ENCODE results near the gene HIPK4. TPM values are rescaled to one million over a fixed set of nuclear protein-coding genes. Genes with fewer than 3 reads are reported as not detected.
"Not testable (repeated sequence)": the region's sequence is repeated elsewhere in the genome, so short reads cannot be mapped to it uniquely, and the experiment has no call there.

Gene HIPK4, protein sequence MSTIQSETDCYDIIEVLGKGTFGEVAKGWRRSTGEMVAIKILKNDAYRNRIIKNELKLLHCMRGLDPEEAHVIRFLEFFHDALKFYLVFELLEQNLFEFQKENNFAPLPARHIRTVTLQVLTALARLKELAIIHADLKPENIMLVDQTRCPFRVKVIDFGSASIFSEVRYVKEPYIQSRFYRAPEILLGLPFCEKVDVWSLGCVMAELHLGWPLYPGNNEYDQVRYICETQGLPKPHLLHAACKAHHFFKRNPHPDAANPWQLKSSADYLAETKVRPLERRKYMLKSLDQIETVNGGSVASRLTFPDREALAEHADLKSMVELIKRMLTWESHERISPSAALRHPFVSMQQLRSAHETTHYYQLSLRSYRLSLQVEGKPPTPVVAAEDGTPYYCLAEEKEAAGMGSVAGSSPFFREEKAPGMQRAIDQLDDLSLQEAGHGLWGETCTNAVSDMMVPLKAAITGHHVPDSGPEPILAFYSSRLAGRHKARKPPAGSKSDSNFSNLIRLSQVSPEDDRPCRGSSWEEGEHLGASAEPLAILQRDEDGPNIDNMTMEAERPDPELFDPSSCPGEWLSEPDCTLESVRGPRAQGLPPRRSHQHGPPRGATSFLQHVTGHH
- 0.20 TPM for polyA plus RNA-seq (2013, experiment 1 of 2)
- polyA plus RNA-seq (2013, experiment 2 of 2) = 0.25 TPM

DNA sequence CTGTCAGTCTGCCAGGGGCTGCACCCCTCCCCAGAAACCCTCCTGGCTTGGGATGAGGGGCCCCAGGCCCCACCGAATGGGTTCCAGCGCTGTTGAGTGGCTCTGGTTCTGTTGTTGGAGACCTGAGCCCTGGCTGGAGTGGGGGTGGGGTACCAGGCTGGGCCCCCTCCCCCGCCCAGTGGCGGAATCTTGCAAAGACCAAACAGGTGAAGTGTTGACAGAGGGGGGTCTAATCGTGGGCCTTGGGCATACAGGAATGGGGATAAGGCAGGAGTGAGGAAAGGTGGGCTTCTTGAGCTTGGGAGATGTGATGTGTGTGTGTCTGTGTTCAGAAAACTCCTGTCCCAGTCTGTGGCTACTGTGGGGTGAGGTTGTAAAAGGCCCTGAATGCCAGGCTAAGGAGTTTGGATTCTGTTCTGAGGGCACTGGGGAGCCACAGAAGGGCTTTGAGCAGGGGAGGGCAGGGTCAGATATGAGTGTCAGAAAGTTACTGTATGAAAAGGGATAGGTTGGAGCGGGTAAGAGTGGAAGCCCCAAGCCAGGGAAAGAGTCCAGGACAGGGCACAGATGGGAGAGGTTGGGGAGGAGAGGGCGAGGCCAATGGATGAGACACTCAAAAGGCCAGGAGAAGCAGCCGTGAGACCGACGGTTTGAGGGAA, at the start of gene HIPK4:
Gene HIPK4, minus strand, starts transcription at position 98 of the 659 bp plus-strand sequence. CDS start 279 bp downstream, outside the sequence.
- Histone ChIP-seq H3K4me3 (ENCODE audit: low read length) (no peak within 1 kb of the TSS), H3K36me3 (ENCODE audit: insufficient read depth, low read length) (no peaks in the 10 kb centered on the region), H3K27ac (ENCODE audit: low read depth, low read length) (no peak within 1 kb of the TSS), H3K27me3 (ENCODE audit: insufficient read depth, low read length) (no peaks in the 10 kb centered on the region), H3K9ac (ENCODE audit: low read depth, low read length) (no peak within 1 kb of the TSS), H3K9me3 (ENCODE audit: insufficient read depth, low read depth, low read length) (no peaks in the 10 kb centered on the region), H3K4me1 (ENCODE audit: insufficient read depth, low read length) (no peaks in the 10 kb centered on the region; the same call in 1 of the 2 replicates)
- 82% methylated on average over 10 of the region's 10 CpGs for WGBS

DNA sequence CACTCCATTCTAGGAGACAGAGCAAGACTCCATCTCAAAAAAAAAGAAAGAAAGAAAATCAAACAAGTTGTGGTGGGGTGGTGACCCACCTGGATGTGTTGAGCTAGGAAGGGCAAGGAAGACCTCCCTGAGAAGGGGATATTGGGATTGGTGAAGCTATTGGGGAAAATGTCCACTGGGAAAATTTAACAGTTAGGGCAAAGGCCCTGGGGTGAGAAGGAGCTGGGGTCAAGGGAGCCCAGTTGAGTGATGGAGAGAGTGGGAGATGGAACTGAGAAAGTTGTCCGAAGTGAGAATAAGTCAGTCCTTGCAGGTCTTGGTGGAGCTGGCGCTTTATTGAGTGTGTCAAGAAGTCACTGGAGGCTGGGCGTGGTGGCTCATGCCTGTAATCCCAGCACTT, 48.3 kb upstream of the HIPK4 start:
- Histone ChIP-seq H3K9me3 (ENCODE audit: insufficient read depth, low read depth, low read length) (no peaks in the 10 kb centered on the region), H3K27ac (ENCODE audit: low read depth, low read length) (no peak overlapping the region), H3K4me3 (ENCODE audit: low read length) (no peak overlapping the region), H3K9ac (ENCODE audit: low read depth, low read length) (no peak overlapping the region), H3K27me3 (ENCODE audit: insufficient read depth, low read length) (no peaks in the 10 kb centered on the region), H3K4me1 (ENCODE audit: insufficient read depth, low read length) (peaks cover 13% of the 10 kb centered on the region), H3K36me3 (ENCODE audit: insufficient read depth, low read length) (peaks cover 26% of the 10 kb centered on the region)
- 94% methylated on average over 3 of the region's 3 CpGs for WGBS

DNA sequence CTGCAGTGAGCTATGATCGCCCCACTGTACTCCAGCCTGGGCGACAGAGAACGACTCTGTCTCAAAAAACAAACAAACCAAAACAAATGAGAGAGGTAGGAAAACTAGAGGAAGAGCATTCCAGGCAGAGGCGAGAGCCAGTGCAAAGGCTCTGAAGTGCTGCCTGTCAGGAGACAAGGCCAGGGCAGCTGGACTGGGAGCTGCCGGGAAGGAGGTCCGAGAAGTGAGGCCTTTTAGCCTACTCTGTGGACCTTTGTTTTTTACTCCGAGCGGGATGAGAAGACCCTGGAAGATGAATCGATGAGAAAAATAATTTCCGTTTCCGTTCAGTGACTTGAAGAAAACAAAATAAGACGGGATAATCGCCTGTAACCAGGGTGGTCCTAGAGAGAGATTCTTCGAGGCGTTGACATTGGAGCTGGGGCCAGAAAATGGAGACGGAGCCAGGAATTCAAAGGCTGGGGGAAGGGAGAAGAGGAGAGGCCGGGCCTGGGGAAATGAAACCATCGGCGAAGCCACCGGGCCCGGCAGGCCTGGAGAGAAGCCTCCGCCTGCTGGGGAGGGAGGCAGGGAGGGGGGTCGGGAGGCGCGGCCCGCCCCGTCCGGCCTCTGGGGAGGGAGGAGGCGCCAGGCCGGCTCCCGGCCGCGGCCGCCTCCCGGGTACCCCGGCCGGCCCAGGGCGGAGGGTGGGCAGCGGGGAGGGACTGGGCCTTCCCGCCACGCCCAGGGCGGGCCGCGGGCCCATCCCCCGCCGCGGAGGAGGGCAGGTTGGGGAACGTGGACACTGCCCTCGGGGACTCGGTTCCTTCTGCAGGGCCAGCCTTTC, 43.6 kb upstream of the HIPK4 start:
- Histone ChIP-seq H3K4me3 (ENCODE audit: low read length) (peak overlapping the region; percentile 58), H3K27ac (ENCODE audit: low read depth, low read length) (peak overlapping the region; percentile 95), H3K9me3 (ENCODE audit: insufficient read depth, low read depth, low read length) (no peaks in the 10 kb centered on the region), H3K27me3 (ENCODE audit: insufficient read depth, low read length) (no peaks in the 10 kb centered on the region), H3K36me3 (ENCODE audit: insufficient read depth, low read length) (no peaks in the 10 kb centered on the region), H3K9ac (ENCODE audit: low read depth, low read length) (peak overlapping the region; percentile 86), H3K4me1 (ENCODE audit: insufficient read depth, low read length) (peaks cover 14% of the 10 kb centered on the region)
- 4% methylated on average over 48 of the region's 50 CpGs for WGBS

DNA sequence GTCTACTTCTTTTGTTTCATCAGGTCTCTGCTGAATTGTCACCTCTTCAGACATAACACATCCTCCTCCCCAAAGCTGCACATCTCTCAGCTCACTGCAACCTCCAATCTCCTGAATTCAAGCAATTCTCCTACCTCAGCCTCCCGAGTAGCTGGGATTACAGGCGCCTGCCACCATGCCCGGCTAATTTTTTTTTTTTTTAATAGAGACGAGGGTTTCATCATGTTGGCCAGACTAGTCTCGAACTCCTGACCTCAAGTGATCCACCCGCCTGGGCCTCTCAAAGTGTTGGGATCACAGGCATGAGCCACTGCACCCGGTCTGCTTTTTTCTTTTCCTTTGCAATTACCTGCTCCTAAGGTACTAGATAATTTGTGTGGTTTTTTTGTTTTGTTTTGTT, 42.8 kb upstream of the HIPK4 start:
- peaks cover 14% of the 10 kb centered on the region for H3K4me1 ChIP-seq (ENCODE audit: insufficient read depth, low read length)
- H3K27me3 ChIP-seq (ENCODE audit: insufficient read depth, low read length); H3K36me3 ChIP-seq (ENCODE audit: insufficient read depth, low read length); H3K9me3 ChIP-seq (ENCODE audit: insufficient read depth, low read depth, low read length); H3K4me3 ChIP-seq (ENCODE audit: low read length): not testable (repeated sequence)
- 0 out of 2 replicates have a peak overlapping the region, but pooled peaks have one; percentile 86 for H3K9ac ChIP-seq (ENCODE audit: low read depth, low read length)
- H3K27ac ChIP-seq (ENCODE audit: low read depth, low read length) = peak overlapping the region; percentile 95; the same call in 1 of the 2 replicates
- 87% methylated on average over 7 of the region's 7 CpGs for WGBS

DNA sequence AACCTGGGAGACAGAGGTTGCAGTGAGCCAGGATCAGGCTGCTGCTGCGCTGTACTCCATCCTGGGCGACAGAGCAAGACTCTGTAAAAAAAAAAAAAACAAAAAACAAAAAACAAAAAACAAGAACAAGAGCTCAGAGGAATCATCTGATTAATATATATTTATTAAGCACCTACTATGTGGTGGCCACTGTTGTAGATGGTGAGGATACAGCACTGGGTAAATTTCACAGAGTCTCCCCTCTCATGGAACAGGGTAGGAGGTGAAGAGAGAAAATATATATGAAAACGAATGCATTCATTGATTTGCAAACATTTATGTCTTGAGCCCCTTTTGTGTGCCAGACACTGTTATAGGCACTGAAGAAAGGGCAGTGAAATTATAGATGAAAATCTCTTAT, 41.7 kb upstream of the HIPK4 start:
- Histone ChIP-seq H3K9me3 (ENCODE audit: insufficient read depth, low read depth, low read length) (no peaks in the 10 kb centered on the region), H3K4me1 (ENCODE audit: insufficient read depth, low read length) (peaks cover 14% of the 10 kb centered on the region)

DNA sequence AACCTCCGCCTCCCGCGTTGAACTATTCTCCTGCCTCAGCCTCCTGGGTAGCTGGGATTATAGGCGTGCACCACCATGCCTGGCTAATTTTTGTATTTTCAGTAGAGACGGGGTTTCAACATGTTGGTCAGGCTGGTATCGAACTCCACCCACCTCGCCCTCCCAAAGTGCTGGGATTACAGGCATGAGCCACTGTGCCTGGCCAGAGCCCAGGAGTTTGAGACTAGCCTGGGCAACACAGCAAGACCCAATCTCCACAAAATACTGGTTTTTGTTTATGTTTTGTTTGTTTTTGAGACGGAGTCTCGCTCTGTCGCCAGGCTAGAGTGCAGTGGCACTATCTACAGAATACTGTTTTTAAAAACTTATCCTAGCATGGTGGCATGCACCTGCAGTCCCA, 40.3 kb upstream of the HIPK4 start:
- H3K9me3 ChIP-seq (ENCODE audit: insufficient read depth, low read depth, low read length); H3K27ac ChIP-seq (ENCODE audit: low read depth, low read length); H3K4me3 ChIP-seq (ENCODE audit: low read length); H3K36me3 ChIP-seq (ENCODE audit: insufficient read depth, low read length); H3K27me3 ChIP-seq (ENCODE audit: insufficient read depth, low read length); H3K9ac ChIP-seq (ENCODE audit: low read depth, low read length): not testable (repeated sequence)
- H3K4me1 ChIP-seq (ENCODE audit: insufficient read depth, low read length) = peaks cover 14% of the 10 kb centered on the region
- WGBS = 94% methylated on average over 10 of the region's 10 CpGs

More for the DNA sequence above, 41.7 kb upstream of the HIPK4 start:
- H3K9ac ChIP-seq (ENCODE audit: low read depth, low read length) = no peak overlapping the region
- H3K36me3 ChIP-seq (ENCODE audit: insufficient read depth, low read length) = no peaks in the 10 kb centered on the region
- no peak overlapping the region for H3K27ac ChIP-seq (ENCODE audit: low read depth, low read length)
- WGBS = 95% methylated on average over 3 of the region's 3 CpGs
- H3K27me3 ChIP-seq (ENCODE audit: insufficient read depth, low read length) = no peaks in the 10 kb centered on the region
- H3K4me3 ChIP-seq (ENCODE audit: low read length) = no peak overlapping the region

DNA sequence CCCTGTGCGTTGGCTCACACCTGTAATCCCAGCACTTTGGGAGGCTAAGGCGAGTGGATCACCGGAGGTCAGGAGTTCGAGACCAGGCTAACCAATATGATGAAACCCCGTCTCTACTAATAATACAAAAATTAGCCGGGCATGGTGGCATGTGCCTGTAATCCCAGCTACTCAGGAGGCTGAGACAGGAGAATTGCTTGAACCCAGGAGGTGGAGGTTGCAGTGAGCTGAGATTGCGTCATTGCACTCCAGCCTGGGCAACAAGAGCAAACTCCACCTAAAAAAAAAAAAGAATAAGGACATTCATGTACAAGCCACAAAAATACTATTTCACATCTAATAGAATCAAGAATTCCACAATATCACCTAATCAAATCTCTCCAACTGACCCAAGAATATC, 38.2 kb upstream of the HIPK4 start:
- WGBS = 97% methylated on average over 7 of the region's 7 CpGs
- H3K27ac ChIP-seq (ENCODE audit: low read depth, low read length); H3K9ac ChIP-seq (ENCODE audit: low read depth, low read length); H3K36me3 ChIP-seq (ENCODE audit: insufficient read depth, low read length); H3K9me3 ChIP-seq (ENCODE audit: insufficient read depth, low read depth, low read length); H3K4me3 ChIP-seq (ENCODE audit: low read length); H3K27me3 ChIP-seq (ENCODE audit: insufficient read depth, low read length): not testable (repeated sequence)
- peaks cover 13% of the 10 kb centered on the region for H3K4me1 ChIP-seq (ENCODE audit: insufficient read depth, low read length)

DNA sequence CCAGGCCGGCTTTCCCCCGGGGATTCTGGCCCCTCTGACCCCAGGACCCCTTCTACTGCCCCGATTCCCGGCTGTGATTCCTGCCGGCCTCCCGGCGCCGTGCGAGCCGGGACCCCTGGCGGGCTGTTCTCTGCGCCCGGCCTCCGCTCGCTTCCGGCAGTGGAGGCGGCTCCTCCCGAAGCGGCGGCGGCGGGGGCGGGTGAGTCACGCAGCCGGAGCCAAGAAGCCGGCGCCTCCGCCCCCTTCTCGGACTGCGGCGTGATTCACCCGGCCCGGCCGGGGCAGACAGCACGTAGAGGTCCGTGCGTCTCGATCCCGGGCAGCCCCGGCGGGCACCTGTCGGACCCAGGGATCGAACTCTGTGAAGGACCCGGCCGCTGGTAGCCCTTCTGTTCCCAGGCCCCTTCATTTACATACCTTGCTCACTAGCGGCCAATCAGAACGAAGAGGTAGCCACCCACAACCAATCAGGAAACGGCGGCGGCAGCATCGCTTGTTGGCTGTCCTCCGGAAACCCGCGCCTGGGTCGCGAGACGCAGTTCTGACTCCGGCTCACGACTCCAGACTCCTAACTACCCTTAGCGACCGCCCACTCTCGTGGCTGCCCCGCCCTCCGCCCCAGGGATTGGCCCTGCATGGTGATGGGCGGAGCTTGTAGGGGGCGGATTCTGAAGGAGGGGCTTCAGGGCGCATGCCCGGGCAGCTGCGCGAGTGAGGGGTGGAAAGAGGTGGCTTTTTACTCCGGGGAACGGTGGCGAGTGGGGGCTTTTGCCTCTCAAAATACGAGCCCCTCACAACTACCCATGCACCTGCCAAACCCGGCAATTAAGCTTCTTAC, 35.7 kb upstream of the HIPK4 start, which contains the start of gene SERTAD1:
Gene SERTAD1, minus strand, starts transcription at position 543 of the 838 bp plus-strand sequence. CDS start 2,446 bp downstream, outside the sequence.
- peaks cover 10% of the 10 kb centered on the region for H3K4me1 ChIP-seq (ENCODE audit: insufficient read depth, low read length)
- WGBS = under 1% methylated on average over 72 of the region's 75 CpGs
- no peaks in the 10 kb centered on the region for H3K9me3 ChIP-seq (ENCODE audit: insufficient read depth, low read depth, low read length)
- H3K4me3 ChIP-seq (ENCODE audit: low read length) = peak within 1 kb of the TSS; percentile 77
- peak within 1 kb of the TSS; percentile 98 for H3K27ac ChIP-seq (ENCODE audit: low read depth, low read length)
- H3K27me3 ChIP-seq (ENCODE audit: insufficient read depth, low read length) = no peaks in the 10 kb centered on the region
- H3K9ac ChIP-seq (ENCODE audit: low read depth, low read length) = peak within 1 kb of the TSS; percentile 80
- peaks cover 7% of the 10 kb centered on the region; the same call in 1 of the 2 replicates for H3K36me3 ChIP-seq (ENCODE audit: insufficient read depth, low read length)

DNA sequence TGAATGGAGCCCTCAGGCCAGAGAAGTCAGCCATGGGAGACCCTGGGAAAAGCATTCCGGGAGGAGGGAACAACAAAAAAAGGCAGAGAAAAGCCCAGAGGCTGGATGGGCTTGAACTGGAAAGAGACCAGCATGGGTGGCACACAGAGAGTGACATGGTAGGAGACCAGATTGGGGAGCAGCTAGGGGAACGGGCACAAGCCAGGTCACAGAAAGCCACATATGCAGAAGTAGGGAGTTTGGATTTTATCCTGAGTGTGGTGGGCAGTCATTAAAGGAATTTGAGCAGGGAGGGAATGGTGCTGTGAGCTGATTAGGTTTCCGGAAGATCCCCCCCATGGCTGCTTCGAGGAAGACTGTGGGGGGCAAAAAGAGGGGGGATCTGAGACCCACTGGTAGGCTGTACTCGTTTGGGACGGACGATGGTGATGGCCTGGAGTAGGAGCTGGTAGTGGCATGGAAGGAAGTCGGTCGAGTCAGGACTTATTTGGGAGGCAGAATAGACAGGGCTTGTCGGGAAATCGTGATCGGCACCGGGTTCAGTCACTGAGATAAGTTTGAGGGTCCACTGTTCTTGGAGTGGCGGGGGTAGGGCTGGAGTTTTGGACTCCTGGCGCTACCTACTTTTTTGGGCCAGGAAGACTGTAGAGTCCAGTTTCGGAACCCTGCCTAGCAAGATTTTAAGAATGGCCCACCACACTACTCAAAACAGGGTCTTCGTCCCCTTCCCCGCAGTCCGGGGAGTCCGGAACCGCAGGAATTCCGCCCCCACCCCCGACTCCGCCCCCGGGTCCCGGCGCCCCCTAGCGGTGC, 34.9 kb upstream of the HIPK4 start:
- H3K36me3 ChIP-seq (ENCODE audit: insufficient read depth, low read length) = peaks cover 7% of the 10 kb centered on the region; the same call in 1 of the 2 replicates
- no peaks in the 10 kb centered on the region for H3K27me3 ChIP-seq (ENCODE audit: insufficient read depth, low read length)
- peak overlapping the region; percentile 80 for H3K9ac ChIP-seq (ENCODE audit: low read depth, low read length)
- H3K27ac ChIP-seq (ENCODE audit: low read depth, low read length) = peak overlapping the region; percentile 98
- 2% methylated on average over 28 of the region's 28 CpGs for WGBS
- peak overlapping the region; percentile 77 for H3K4me3 ChIP-seq (ENCODE audit: low read length)
- peaks cover 10% of the 10 kb centered on the region for H3K4me1 ChIP-seq (ENCODE audit: insufficient read depth, low read length)
- no peaks in the 10 kb centered on the region for H3K9me3 ChIP-seq (ENCODE audit: insufficient read depth, low read depth, low read length)
